ENCODE measurements around the gene CD180.

The CD180 gene

DNA sequence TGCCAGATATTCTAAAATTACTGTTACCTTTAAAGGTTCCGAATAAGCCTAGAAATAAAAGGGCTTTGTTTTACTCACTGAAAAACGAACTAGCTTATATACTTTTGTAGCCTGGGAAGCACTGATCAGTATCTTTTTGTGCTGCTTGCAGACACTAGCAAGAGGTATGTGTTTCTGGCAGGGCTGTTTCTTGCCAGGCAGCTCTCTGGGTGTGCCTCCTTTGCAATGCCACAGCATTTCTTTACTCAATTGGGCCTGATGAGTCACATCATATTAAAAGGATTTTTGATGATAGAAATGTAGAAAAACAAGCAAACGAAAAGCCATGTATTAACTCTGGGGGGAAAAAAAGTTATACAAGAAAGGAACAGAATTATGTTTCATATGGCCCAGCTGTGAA is 35.6 kb downstream of the CD180 start:
- no peak for DNase-seq

DNA sequence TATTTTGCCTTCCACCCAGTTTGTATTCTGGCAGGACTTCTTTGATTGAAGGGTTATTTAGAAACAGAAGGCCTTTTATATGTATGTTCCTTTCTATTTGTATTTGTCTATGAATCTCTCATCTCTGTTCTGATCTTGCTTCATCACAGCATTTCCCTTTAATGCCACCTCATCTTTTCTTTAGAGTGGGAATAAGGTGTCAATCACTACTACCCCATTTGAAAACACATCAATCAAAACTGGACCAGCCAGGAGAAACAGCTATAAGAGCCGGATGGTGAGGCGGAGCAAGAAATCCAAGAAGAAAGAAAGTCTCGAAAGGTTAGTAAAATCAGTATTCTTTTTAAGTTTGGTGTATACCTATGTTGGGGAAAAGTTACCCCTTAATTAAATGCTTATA is 36.3 kb downstream of the CD180 start:
- DNase-seq = no peak

- peak; percentile 41 to 57 (median 50) for DNase-seq
Observed at GRCh38 chr5:67156976-67157583, 39.5 kb downstream of the CD180 start.

- no peak for DNase-seq
Observed at GRCh38 chr5:67154556-67155206, 41.9 kb downstream of the CD180 start.

DNA sequence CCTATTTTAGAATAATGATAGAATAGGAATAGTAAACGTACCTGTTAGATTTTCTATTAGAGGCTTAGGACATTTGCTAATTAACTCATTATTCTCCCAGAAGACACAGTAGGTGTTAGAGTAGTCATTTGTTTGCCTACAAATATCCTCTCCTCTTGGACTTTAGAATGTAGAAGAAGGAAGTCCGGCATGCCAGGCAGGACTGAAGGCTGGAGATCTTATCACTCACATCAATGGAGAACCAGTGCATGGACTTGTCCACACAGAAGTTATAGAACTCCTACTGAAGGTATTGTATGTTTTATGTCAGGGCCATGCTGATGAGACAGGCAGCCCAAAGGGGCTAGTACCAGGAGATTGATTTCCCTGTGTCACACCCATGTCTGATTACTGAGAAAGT is 43.3 kb downstream of the CD180 start:
- DNase-seq = no peak

GRCh38 chr5:67152400-67152799 is 44.2 kb downstream of the CD180 start:
- DNase-seq = no peak

DNA sequence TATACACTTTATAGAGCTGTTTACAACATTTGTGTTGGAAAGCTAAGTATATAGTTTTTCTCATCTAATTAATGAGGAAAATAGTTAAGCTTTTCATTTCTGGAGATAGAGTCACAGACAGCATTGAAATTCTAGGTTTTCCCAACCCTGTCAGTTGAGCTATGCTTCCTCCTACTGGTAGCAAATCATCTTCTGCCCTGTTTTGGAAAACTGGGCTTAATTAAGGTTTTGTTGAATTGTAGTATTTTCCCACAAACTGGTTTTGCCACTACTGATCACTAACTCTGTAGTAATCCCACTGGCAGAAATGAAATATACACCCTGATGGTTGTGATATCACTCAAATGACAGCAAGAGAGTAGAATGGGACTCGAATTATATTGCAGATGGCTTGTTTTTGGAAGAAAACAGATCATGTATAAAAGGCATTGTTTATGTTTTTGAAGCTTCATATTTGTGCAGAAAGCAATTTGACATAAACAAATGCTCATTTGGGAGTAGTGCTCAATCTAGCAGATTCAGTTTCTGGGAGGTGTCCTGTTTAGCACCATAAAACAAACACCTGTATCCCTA is 46.6 kb downstream of the CD180 start:
- DNase-seq = peak in 3 of 4 experiments; percentile 21 to 32 (median 31)

DNA sequence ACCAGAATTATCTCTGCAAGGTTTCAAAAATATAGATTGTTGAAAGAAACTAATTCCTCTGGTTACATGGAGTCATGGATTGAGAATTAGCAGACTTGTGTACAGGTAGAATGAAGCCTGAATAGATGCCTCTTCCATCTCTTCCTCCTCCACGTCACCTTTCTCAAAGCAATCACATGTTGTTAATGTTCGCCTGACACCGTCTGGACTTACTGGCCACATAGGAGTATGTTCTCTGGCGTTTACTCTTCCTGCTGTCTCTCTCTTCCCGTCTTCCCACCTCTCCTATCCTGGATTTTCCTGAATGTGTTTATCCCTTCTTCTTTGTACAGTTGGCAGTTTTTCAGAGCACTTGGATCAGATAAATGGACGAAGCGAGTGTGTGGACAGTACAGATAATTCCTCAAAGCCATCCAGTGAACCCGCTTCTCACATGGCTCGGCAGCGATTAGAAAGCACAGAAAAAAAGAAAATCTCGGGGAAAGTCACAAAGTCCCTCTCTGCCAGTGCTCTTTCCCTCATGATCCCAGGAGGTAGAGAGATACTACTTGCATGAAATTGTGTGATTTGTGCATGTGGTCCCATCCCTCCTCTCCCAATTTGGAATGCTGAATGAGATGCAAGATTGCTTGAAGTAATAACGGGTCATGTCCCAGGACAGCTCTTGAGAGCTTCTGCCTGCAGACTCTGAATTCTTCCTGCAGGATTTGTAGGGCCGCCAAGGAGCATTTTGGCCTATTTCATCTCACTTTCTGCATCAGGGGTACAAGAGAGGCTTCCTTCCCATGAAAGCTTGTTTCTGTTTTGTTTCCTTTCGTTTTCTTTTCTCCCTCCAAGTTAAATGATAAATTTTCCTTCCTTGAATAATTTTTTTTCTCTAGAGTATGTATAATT is 47.3 kb downstream of the CD180 start:
- no peak for DNase-seq

DNA sequence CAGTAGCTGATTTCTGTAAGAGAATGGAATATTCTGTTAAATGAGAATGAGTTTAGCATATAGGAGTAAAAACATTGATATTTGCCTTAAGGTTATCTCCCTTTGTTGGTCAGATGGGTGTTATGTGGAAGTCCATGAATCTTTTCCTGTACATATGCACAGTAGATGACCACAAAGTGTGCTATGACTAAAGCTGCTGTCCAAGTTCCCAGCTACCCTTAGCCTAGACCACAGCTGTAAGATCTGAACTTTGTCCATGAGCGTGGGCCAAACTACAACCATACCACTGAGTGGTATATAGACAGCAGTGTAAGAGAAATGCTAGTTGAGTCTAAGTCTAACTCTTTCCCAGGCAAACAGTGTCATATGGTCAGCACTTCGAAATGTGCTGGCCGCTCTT is 48.8 kb downstream of the CD180 start:
- peak in 1 of 4 experiments; percentile 26 for DNase-seq

GRCh38 chr5:67146981-67147380 is 49.6 kb downstream of the CD180 start:
- DNase-seq = no peak

GRCh38 chr5:67146574-67146973 is 50.0 kb downstream of the CD180 start:
- peak in 2 of 4 experiments; percentile 74 to 79 for DNase-seq

GRCh38 chr5:67144183-67144639 is 52.4 kb downstream of the CD180 start:
- DNase-seq = no peak

DNA sequence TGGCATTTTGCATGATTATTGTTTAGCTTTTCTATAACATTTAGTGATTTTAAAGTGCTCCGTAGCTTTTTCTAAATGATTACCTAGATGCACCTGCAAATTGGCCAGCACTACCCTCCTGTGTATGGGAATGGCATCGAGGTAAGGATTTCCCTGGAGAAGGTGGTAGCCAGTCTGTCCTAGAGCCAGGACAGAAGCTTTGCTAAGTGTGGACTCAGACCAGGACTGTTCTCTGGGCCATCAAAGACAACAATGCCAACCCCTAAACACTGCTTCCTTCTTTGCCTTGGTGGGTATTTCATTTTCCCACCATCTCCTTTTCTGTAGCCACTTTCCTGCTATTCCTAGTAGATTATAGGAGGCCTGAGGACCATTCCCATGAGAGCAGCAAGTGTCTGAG is 53.0 kb downstream of the CD180 start:
- DNase-seq = no peak

- no peak for DNase-seq
Observed at GRCh38 chr5:67142816-67143215, 53.8 kb downstream of the CD180 start.

GRCh38 chr5:67141644-67142043 is 55.0 kb downstream of the CD180 start:
- no peak for DNase-seq

DNA sequence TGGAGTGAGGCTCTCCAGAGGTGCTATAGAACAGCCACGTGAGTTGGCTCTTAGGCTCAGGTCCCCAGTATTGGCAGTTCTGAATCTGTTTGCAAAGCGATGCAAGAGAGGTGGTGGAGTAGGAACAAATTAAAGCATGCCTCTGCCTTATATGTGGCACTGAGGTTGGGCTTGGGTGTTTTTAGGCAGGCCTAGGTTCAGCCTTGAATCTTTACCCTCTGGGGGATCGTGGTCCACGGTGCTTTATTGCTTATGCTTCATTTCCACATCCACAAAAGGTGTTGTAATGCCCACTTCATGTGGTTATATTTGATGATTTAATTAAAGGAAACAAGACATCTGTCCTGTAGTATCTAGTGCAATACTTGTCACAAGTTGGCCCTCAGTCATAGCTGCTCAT is 56.2 kb downstream of the CD180 start:
- DNase-seq = no peak

- no peak for DNase-seq
Observed at GRCh38 chr5:67139030-67139429, 57.6 kb downstream of the CD180 start.

- DNase-seq = no peak
Observed at GRCh38 chr5:67135381-67135984, 61.1 kb downstream of the CD180 start.

DNA sequence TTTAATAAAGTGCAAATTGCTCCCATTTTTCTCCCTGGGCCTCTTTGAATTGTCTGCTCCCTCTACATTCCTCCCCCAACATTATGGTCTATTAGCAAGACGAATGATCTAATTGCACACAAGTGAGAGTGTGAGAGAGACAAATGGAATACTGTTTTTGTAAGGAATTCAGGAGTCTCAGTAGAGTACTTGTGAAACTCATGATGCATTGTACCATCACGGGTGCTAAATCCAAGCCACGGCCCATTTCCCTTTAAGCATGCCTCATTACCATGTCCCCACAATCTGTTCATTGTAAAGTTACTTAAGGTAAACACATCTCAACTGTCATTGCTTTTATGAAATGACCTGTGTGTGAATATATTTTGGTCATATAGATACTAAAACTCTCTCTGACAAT is 62.8 kb downstream of the CD180 start:
- DNase-seq = no peak

GRCh38 chr5:67133217-67133616 is 63.4 kb downstream of the CD180 start:
- DNase-seq = no peak

DNA sequence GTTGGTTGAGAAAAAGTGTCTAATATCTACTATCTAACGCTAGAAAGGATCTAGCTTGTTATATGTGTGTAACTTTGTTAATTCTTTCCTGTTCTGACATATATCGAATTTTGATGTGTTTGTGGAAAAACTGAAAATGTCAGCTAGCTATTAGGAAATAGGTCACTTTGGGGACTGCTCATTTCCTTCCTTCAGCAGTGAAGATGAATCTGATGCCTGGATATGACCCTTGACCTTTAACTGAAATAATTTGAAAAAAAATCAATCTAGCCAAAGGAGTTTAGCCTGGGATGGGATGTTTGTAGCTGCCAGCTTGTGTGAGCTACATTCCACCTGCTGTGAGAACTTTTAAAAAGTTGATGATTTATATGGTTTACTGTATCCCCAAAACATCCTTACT is 66.8 kb downstream of the CD180 start:
- peak in 2 of 4 experiments; percentile 23 to 24 for DNase-seq

Data from suppressor macrophage (primary cell).